Nephron (organoid): ENCODE results near the gene GNB1L.
"Not testable (repeated sequence)": the region's sequence is repeated elsewhere in the genome, so short reads cannot be mapped to it uniquely, and the experiment has no call there.

Source experiments
- H3K27ac Mint-ChIP-seq, 3 experiments: 2 replicates each; pipeline ENCODE4 v1.8.0; 2020; ENCODE audit warnings: mixed read lengths in 3 of 3, mild to moderate bottlenecking in 2 of 3, moderate library complexity in 1 of 3
- H3K27me3 Mint-ChIP-seq: 2 replicates; pipeline ENCODE4 v1.8.0; 2021; ENCODE audit warnings: low read depth, mild to moderate bottlenecking, moderate library complexity, mixed read lengths
- H3K36me3 Mint-ChIP-seq: 2 replicates; pipeline ENCODE4 v1.8.0; 2020; ENCODE audit warnings: low read depth, mixed read lengths
- H3K4me1 Mint-ChIP-seq: 2 replicates; pipeline ENCODE4 v1.8.0; 2020; ENCODE audit warnings: mixed read lengths
- H3K4me3 Mint-ChIP-seq, 3 experiments: 2 replicates each; pipeline ENCODE4 v1.8.0; 2020; ENCODE audit warnings: mild to moderate bottlenecking in 3 of 3, mixed read lengths in 3 of 3, moderate library complexity in 2 of 3
- H3K9me3 Mint-ChIP-seq: 2 replicates; pipeline ENCODE4 v1.8.0; 2020; ENCODE audit warnings: mixed read lengths
- TF ChIP-seq, protein P1 (sequence below), 3 experiments: fragments of 200-600 bp; sonication (generic); IDR thresholded peaks; one replicate each; pipeline ENCODE4 v1.5.0; 2021; ENCODE audit warnings: antibody characterized with exemption in 3 of 3; ENCODE audit not compliant: unreplicated experiment in 3 of 3

Gene GNB1L

DNA sequence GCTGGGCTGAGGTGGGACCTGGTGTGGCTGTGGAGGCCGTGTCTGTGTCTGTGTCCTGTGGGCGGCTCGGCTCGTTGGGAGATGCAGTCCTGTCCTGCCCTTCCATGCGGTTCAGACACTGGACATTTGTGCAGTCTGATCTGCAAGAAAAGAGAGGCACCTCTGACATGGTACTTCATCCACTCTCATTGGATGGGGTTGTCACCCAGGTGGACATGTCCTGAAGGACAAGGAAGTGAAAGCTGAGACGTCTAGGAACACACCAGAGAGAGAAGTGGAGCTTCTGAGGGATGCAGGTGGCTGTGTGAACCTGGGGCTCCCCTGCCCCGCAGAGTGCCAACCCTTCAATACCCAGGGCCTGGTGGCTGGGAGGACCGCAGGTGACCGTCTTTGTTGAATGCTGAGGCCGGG, 75.7 kb downstream of the GNB1L start:
- Mint-ChIP-seq H3K27ac (no peak overlapping the region), H3K4me1 (peaks cover 4% of the 10 kb centered on the region), H3K36me3 (no peaks in the 10 kb centered on the region), H3K4me3 (no peak overlapping the region), H3K9me3 (no peaks in the 10 kb centered on the region), H3K27me3 (peaks cover 68% of the 10 kb centered on the region)
- TF ChIP-seq, protein P1, sequence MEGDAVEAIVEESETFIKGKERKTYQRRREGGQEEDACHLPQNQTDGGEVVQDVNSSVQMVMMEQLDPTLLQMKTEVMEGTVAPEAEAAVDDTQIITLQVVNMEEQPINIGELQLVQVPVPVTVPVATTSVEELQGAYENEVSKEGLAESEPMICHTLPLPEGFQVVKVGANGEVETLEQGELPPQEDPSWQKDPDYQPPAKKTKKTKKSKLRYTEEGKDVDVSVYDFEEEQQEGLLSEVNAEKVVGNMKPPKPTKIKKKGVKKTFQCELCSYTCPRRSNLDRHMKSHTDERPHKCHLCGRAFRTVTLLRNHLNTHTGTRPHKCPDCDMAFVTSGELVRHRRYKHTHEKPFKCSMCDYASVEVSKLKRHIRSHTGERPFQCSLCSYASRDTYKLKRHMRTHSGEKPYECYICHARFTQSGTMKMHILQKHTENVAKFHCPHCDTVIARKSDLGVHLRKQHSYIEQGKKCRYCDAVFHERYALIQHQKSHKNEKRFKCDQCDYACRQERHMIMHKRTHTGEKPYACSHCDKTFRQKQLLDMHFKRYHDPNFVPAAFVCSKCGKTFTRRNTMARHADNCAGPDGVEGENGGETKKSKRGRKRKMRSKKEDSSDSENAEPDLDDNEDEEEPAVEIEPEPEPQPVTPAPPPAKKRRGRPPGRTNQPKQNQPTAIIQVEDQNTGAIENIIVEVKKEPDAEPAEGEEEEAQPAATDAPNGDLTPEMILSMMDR (IDR thresholded peaks at IDR 0.05; ENCODE audit: unreplicated experiment in 3 of 3) = no peak

- peaks cover 71% of the 10 kb centered on the region for H3K27me3 Mint-ChIP-seq
- H3K9me3 Mint-ChIP-seq, H3K4me3 Mint-ChIP-seq, H3K36me3 Mint-ChIP-seq, H3K4me1 Mint-ChIP-seq, H3K27ac Mint-ChIP-seq: not testable (repeated sequence)
These were observed 77.5 kb downstream of the GNB1L start for GRCh38 chr22:19777192-19777591.

GRCh38 chr22:19776433-19777031, 78.1 kb downstream of the GNB1L start:
- Mint-ChIP-seq H3K27me3 (peaks cover 76% of the 10 kb centered on the region), H3K4me3 (no peak overlapping the region), H3K9me3 (no peaks in the 10 kb centered on the region), H3K27ac (no peak overlapping the region), H3K36me3 (no peaks in the 10 kb centered on the region), H3K4me1 (peaks cover 4% of the 10 kb centered on the region)
- TF ChIP-seq, protein P1 (IDR thresholded peaks at IDR 0.05; ENCODE audit: unreplicated experiment in 3 of 3) = no peak

DNA sequence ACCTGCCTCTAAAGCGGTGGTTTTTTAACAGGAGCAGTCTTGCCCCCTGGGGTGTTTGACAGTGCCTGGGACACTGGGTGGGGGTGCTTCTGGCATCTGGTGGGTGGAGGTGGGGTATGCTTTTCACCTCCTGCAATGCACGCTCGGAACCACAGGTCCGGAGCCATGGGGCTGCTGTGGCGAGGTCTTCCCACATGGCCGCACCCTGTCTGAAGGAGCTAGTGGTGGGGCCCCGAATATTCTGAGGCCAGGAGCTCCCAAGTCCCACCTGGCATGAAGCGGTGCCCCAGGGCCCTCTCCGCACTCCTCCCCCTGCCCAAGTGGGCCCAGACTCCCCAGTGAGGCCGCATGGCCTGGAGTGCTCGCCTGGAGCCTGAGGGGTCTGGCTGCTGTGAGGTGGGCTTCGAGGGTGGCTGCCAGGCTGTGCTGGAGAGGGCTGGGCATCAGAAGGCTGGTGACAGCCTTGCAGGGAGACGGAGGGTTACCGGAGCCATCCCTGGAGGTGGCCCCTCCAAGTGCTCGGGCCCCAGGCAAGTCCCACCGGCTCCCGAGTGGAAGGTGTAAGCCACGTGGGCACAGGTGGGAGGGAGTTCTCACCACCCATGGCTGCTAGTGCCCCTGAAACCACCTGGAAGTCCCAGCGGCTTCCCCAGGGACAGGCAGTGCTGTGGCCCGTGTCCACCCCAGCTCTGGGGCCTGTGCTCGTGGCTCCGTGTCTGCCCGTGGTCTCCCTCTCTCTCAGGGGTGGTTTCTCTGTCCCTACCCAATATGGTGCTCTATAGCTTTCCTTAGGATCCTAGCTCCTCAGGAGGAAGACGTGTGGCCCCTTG, 79.0 kb downstream of the GNB1L start:
- Mint-ChIP-seq H3K27ac (no peak overlapping the region), H3K27me3 (peaks cover 81% of the 10 kb centered on the region), H3K9me3 (no peaks in the 10 kb centered on the region), H3K36me3 (no peaks in the 10 kb centered on the region), H3K4me1 (peaks cover 4% of the 10 kb centered on the region), H3K4me3 (no peak overlapping the region)
- TF ChIP-seq, protein P1 (IDR thresholded peaks at IDR 0.05; ENCODE audit: unreplicated experiment in 3 of 3) = no peak

DNA sequence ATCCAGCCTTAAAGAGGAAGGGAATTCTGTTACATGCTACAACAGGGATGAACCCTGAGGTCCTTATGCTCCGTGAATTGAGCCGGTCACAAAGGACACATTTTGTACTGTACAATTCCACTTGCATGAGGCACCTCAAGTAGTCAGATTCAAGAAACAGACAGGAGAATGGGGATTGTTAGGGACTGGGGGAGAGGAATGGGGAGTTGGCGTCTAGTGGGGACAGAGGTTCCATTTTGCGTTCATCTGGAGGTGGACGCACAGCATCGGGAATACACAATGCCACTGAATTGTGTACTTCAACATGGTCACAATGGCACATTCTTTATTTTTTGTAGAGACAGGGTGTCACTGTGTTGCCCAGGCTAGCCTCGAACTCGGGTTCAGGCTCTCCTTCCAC, 80.0 kb downstream of the GNB1L start:
- H3K27ac Mint-ChIP-seq = no peak overlapping the region
- no peaks in the 10 kb centered on the region for H3K36me3 Mint-ChIP-seq
- TF ChIP-seq, protein P1 (IDR thresholded peaks at IDR 0.05; ENCODE audit: unreplicated experiment in 3 of 3) = no peak
- H3K27me3 Mint-ChIP-seq = peaks cover 81% of the 10 kb centered on the region
- H3K9me3 Mint-ChIP-seq = no peaks in the 10 kb centered on the region
- no peak overlapping the region for H3K4me3 Mint-ChIP-seq
- no peaks in the 10 kb centered on the region for H3K4me1 Mint-ChIP-seq

DNA sequence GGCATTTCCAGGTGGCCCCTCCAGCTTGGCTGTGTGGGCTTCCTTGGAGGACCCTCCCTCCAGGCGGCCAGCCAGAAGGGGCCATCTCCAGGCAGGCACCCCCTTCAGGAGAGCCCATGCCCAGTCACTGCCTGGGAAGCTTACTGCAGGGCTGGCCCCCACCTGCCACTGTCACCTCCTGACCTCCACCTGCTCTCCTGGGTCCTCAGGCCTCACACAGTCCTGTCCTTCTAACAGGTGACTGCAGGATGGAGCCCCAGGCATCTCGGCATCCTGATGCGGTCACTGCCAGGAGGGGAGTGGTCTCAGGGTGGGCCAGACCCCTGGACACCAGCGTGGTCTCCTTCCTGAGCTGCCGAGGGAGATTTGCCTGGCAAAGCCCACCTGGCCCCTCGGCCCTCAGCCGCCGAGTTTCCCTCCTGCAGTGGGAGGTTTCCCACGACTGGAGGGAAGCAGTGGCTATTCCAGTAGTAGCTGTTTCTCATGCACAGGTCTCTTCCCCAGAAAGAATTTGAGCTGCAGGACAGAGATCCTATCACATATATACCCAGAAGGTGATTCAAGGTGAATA, 81.1 kb downstream of the GNB1L start:
- Mint-ChIP-seq H3K4me3 (no peak overlapping the region), H3K27me3 (peaks cover 81% of the 10 kb centered on the region), H3K4me1 (peaks cover 5% of the 10 kb centered on the region), H3K9me3 (no peaks in the 10 kb centered on the region), H3K36me3 (no peaks in the 10 kb centered on the region), H3K27ac (no peak overlapping the region)
- TF ChIP-seq, protein P1 (IDR thresholded peaks at IDR 0.05; ENCODE audit: unreplicated experiment in 3 of 3) = no peak
